ENCODE results near the gene ADAM12. TPM values are rescaled to one million over a fixed set of nuclear protein-coding genes. Genes with fewer than 3 reads are reported as not detected.

ADAM12 gene
- total RNA-seq, 1 experiment from 2014 or later: 16.8 TPM

DNA sequence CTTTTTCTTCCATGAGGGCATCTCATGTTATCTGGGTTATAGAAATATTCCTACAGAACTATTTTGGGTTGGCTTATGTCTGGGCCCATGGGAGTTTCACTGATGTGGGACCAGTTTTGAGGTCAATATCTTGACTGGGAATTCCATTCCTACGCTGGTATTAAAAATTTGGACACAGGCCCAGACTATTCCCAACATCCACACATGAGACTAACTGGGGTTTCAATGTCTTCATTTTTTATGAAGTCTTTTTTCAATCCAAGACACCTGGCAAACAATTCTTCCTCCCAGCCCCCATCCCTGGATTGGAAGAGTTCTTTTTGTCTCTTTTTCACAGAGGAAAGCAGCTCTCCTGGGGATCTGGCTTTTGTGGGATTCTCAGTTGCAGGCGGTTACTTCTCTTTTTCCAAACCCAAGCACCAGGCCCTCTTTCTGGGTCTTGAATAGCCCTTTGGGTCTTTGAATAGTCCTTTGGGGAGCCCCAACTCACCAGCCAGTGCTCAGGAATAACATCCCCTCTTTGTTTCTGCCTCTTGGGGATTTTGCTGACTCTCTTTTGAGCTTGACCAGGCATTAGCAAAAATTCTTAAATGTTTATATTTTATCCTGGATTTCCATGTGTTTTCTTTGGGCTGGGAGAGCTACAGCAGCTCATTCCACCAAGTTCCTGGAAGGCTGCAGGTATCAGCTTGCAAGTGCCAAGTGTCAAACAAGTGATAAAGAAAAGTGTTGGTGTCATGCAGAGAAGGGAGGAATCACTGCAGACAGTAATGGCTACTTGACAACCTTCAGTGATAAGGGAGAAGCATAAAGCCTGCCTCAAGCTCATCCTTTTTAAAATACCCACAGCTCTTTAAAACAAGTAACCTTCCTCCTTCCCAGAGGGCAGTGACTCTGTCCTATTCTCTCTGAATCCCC lies 234.3 kb downstream of the ADAM12 start:
- Histone ChIP-seq H3K9me3 (ENCODE audit: insufficient read depth, low read depth) (no peaks in the 10 kb centered on the region), H3K36me3 (ENCODE audit: low read depth) (no peaks in the 10 kb centered on the region), H4K20me1 (ENCODE audit: insufficient read depth) (no peaks in the 10 kb centered on the region), H2AFZ (no peak overlapping the region), H3K4me3 (no peak overlapping the region), H3K4me2 (no peak overlapping the region), H3K27me3 (ENCODE audit: insufficient read depth, low read depth) (no peaks in the 10 kb centered on the region), H3K27ac (no peak overlapping the region), H3K4me1 (replicated peaks; ENCODE audit: insufficient read depth) (no peaks in the 10 kb centered on the region), H3K9me2 (ENCODE audit: insufficient read depth) (no peaks in the 10 kb centered on the region), H3F3A (ENCODE audit: insufficient read depth, low read depth) (no peaks in the 10 kb centered on the region), H3K79me2 (ENCODE audit: low read depth) (no peaks in the 10 kb centered on the region)
- CTCF ChIA-PET: no interaction called here
- no TSS peak for BruUV-seq (replicated peaks)
- TF ChIP-seq, protein P1, sequence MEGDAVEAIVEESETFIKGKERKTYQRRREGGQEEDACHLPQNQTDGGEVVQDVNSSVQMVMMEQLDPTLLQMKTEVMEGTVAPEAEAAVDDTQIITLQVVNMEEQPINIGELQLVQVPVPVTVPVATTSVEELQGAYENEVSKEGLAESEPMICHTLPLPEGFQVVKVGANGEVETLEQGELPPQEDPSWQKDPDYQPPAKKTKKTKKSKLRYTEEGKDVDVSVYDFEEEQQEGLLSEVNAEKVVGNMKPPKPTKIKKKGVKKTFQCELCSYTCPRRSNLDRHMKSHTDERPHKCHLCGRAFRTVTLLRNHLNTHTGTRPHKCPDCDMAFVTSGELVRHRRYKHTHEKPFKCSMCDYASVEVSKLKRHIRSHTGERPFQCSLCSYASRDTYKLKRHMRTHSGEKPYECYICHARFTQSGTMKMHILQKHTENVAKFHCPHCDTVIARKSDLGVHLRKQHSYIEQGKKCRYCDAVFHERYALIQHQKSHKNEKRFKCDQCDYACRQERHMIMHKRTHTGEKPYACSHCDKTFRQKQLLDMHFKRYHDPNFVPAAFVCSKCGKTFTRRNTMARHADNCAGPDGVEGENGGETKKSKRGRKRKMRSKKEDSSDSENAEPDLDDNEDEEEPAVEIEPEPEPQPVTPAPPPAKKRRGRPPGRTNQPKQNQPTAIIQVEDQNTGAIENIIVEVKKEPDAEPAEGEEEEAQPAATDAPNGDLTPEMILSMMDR (conservative IDR thresholded peaks at IDR 0.05): no peak
- no peak for TF ChIP-seq EZH2 (IDR thresholded peaks at IDR 0.05; ENCODE audit: low read depth)
- POLR2A ChIA-PET (ENCODE audit: unreplicated experiment): no interaction called here
- DNase-seq: no peak
- intact Hi-C loops (cut with micrococcal nuclease; ENCODE audit: unreplicated experiment): no loop called here

DNA sequence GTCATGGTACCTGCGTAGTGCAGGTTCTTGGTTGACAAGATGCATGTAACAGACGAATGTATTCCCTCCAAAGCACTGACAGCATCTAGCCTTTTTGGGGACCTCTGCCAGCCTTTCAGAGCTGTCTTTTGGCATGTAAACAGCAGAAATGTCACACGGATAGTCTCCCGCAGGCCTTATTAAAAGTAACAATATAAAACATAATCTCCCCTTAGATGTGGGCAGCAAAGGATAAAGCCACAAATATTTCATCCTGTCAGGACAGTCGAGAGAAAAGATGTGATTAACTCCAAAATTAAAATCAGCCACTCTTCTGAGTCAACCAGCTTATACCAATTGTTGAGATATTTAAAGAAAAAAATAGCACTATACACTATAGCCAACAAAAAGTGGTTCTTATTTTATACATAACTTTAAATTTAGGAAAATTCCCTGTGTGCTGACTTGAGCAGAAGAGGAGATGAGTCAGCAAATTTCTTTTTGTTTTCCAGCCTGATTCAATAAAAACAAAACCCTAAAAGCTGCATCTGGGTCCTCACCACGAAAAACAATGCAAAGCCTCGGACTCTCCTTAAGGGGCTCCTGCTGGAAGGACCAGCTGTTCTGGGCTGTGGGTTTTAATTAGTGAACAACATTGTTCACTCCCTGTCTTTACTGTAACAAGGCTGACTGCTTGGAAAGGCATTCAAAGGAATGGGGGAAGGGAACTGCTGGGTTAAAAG lies 240.2 kb downstream of the ADAM12 start:
- intact Hi-C loops (cut with micrococcal nuclease; ENCODE audit: unreplicated experiment): no loop called here
- DNase-seq: no peak
- no TSS peak for BruUV-seq (replicated peaks)
- H3K79me2 ChIP-seq (ENCODE audit: low read depth): no peaks in the 10 kb centered on the region
- H3K4me1 ChIP-seq (replicated peaks; ENCODE audit: insufficient read depth): peaks cover 11% of the 10 kb centered on the region
- no peaks in the 10 kb centered on the region for H3K9me3 ChIP-seq (ENCODE audit: insufficient read depth, low read depth)
- H4K20me1 ChIP-seq (ENCODE audit: insufficient read depth): no peaks in the 10 kb centered on the region
- TF ChIP-seq EZH2 (IDR thresholded peaks at IDR 0.05; ENCODE audit: low read depth): no peak
- TF ChIP-seq, protein P1 (conservative IDR thresholded peaks at IDR 0.05): no peak
- no peaks in the 10 kb centered on the region for H3K36me3 ChIP-seq (ENCODE audit: low read depth)
- 0 out of 2 replicates have a peak overlapping the region, but pooled peaks have one; percentile 29 for H3K4me2 ChIP-seq
- no peaks in the 10 kb centered on the region for H3K27me3 ChIP-seq (ENCODE audit: insufficient read depth, low read depth)
- H3K9me2 ChIP-seq (ENCODE audit: insufficient read depth): no peaks in the 10 kb centered on the region
- POLR2A ChIA-PET (ENCODE audit: unreplicated experiment): no interaction called here
- no peak overlapping the region for H3K4me3 ChIP-seq
- CTCF ChIA-PET: interaction anchor here (1.1 kb wide), 1 partner anchor 9 kb away, joined by 3 read pairs; no protein-coding TSS in a partner anchor
- H3K27ac ChIP-seq: no peak overlapping the region
- H2AFZ ChIP-seq: no peak overlapping the region
- 0 out of 2 replicates have a peak, but pooled peaks cover 5% of the 10 kb centered on the region for H3F3A ChIP-seq (ENCODE audit: insufficient read depth, low read depth)

DNA sequence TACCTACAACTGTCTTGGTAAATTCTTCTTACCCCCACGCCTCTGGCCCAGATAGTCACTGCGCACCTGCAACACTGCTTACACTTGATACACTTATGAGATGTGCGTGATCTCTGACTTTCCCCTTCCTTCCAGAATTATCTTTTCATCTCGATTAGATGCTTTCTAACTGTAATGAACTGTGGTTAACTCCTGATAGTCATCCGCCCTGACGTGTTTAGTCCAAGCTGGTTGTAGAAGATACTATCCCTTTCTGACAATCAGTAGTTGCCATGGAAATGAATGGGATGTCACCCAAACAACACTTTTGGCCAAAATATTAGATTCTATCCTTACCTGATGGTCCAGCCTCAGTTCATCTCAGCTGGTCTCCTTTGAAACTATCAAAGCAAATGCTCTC lies 241.5 kb downstream of the ADAM12 start:
- no peak for TF ChIP-seq EZH2 (IDR thresholded peaks at IDR 0.05; ENCODE audit: low read depth)
- TF ChIP-seq, protein P1 (conservative IDR thresholded peaks at IDR 0.05): no peak
- Histone ChIP-seq H2AFZ (no peak overlapping the region), H3K9me3 (ENCODE audit: insufficient read depth, low read depth) (no peaks in the 10 kb centered on the region), H3K27ac (no peak overlapping the region), H4K20me1 (ENCODE audit: insufficient read depth) (no peaks in the 10 kb centered on the region), H3K4me3 (no peak overlapping the region), H3K9me2 (ENCODE audit: insufficient read depth) (no peaks in the 10 kb centered on the region), H3F3A (ENCODE audit: insufficient read depth, low read depth) (0 out of 2 replicates have a peak, but pooled peaks cover 5% of the 10 kb centered on the region), H3K79me2 (ENCODE audit: low read depth) (no peaks in the 10 kb centered on the region), H3K27me3 (ENCODE audit: insufficient read depth, low read depth) (no peaks in the 10 kb centered on the region), H3K4me1 (replicated peaks; ENCODE audit: insufficient read depth) (peaks cover 11% of the 10 kb centered on the region), H3K36me3 (ENCODE audit: low read depth) (no peaks in the 10 kb centered on the region), H3K4me2 (no peak overlapping the region)
- no TSS peak for BruUV-seq (replicated peaks)
- intact Hi-C loops (cut with micrococcal nuclease; ENCODE audit: unreplicated experiment): no loop called here
- CTCF ChIA-PET: no interaction called here
- POLR2A ChIA-PET (ENCODE audit: unreplicated experiment): no interaction called here
- DNase-seq: no peak
